Stimulated activated naive CD8-positive, alpha-beta T cell treated with anti-CD3 and anti-CD28 coated beads, Interleukin-15, amount 100 ng/mL, for 72 hours (primary cell): ENCODE data around the gene HMGXB4.

Experiments
- ATAC-seq: fragments of 150-1000 bp; cut with Tn5 transposase; 2 replicates; pipeline ENCODE4 v1.10.0; 2021; ENCODE audit warnings: mild to moderate bottlenecking, moderate library complexity
- DNase-seq, 2 donors: peaks; one replicate each; pipeline ENCODE4 v3.0.0; 2021 to 2022
- H3K27ac Mint-ChIP-seq, 2 donors: one replicate each; pipeline ENCODE4 v1.8.0; 2022; ENCODE audit warnings: mild to moderate bottlenecking in 2 of 2, mixed read lengths in 2 of 2, moderate library complexity in 2 of 2
- H3K27me3 Mint-ChIP-seq: one replicate; pipeline ENCODE4 v1.8.0; 2022; ENCODE audit warnings: mixed read lengths
- H3K4me1 Mint-ChIP-seq: one replicate; pipeline ENCODE4 v1.8.0; 2022; ENCODE audit warnings: mild to moderate bottlenecking, mixed read lengths
- H3K4me3 Mint-ChIP-seq, 2 donors: one replicate each; pipeline ENCODE4 v1.8.0; 2022; ENCODE audit warnings: mild to moderate bottlenecking in 2 of 2, mixed read lengths in 2 of 2, moderate library complexity in 1 of 2
- H3K9me3 Mint-ChIP-seq, 2 donors: one replicate each; pipeline ENCODE4 v1.8.0; 2022; ENCODE audit warnings: mixed read lengths in 2 of 2

The HMGXB4 gene

DNA sequence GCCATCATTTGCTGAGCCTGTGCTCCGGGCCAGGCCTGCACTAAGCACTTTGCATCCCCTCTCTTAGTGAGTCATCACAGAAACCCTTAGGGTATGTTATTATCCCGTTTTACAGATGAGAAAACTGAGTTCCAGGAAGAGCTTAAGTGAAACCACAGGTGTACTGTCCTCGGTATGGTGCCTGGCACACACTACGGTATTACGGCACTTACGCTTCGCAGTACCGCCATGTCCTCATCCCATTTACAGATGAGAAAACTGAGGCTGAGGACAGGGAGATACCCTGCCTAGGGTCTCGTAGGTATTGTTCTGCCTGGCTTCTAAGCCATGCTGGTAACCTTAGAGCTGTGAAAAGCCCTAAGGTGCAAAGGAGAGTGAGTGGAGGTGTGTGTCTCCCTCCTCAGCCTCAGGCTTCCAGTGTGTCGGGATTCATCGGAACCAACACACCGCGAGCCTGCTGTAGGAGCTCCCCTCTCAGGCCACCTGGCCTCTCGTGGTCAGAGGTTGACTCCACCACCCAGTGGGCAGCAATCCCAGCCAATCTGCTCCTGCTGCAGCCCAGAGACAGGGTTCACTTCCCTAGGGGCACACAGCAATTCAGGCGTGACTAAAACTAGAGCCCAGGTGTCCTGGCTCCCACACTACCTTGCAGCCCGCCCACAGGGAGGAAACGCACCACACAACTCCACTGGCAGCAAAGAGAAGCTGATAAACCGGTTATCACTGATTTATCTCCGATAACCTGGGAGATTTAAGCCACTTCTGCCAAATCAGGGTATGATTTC, 84.0 kb downstream of the HMGXB4 start:
- DNase-seq, result no peak
- no peaks in the 10 kb centered on the region for H3K4me1 Mint-ChIP-seq
- no peaks in the 10 kb centered on the region for H3K27me3 Mint-ChIP-seq
- H3K9me3 Mint-ChIP-seq, result no peaks in the 10 kb centered on the region
- H3K27ac Mint-ChIP-seq, result peak overlapping the region in 1 of 2 donors; percentile 74
- no peak for ATAC-seq
- H3K4me3 Mint-ChIP-seq, result no peak overlapping the region

DNA sequence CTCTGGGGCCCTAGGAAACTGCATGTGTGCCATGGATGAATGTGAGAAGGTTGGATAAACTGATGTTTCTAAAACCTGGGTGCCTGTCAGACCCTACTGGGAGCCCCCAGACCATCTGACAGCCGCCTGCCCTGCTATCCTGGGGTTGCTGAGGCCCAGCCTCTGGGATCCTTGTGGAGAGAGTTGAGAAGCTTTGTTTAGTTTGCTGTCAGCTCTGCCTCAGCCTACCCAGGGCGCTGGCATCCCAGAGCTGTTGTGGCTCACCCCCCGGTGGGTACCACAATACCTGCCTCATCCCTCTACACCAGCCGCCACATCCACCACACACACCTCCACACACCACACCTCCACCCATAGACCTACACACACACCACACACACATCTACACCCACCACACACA, 85.1 kb downstream of the HMGXB4 start:
- no peaks in the 10 kb centered on the region for H3K27me3 Mint-ChIP-seq
- no peak for ATAC-seq
- DNase-seq, result no peak
- no peak overlapping the region for H3K4me3 Mint-ChIP-seq
- no peak overlapping the region for H3K27ac Mint-ChIP-seq
- H3K9me3 Mint-ChIP-seq, result no peaks in the 10 kb centered on the region
- no peaks in the 10 kb centered on the region for H3K4me1 Mint-ChIP-seq

DNA sequence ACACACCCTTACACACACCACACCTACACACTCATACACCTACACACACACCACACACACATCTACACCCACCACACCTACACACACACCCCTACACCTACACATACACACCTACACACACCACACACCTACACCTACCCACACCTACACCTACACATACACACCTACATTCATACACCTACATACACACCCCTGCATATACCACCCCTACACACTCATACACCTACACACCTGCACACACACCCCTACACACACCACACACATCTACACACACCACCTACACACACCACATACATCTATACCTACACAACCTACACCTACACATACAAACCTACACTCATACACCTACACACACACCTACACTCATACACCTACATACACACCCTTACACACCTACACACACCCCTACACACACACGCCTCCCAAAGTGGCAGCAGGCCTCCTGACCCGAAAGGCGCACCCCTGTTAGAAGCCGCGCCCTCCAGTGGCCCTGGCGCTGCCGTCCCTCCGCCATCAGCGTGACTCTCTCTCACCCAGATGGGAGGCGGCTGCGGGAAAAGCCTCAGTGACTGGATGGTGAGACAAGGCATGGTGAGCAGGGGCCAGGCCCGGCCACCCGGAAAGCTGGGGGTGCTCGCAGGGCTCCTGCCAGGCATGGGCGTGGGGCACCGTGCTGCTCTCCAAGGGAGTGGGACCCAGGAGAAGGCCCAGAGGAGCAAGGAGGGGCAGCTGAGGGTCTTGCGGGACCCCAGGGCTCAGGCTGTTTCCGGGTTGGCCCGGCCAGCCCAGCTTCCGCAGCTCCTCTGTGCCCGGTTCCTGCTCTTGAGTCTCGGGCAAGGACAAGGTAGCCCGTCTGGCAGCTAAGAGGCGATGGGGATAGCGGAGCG, 86.6 kb downstream of the HMGXB4 start:
- Mint-ChIP-seq H3K27ac (no peak overlapping the region), H3K4me3 (no peak overlapping the region), H3K4me1 (no peaks in the 10 kb centered on the region), H3K27me3 (no peaks in the 10 kb centered on the region), H3K9me3 (no peaks in the 10 kb centered on the region)
- ATAC-seq, result no peak
- DNase-seq, result no peak

DNA sequence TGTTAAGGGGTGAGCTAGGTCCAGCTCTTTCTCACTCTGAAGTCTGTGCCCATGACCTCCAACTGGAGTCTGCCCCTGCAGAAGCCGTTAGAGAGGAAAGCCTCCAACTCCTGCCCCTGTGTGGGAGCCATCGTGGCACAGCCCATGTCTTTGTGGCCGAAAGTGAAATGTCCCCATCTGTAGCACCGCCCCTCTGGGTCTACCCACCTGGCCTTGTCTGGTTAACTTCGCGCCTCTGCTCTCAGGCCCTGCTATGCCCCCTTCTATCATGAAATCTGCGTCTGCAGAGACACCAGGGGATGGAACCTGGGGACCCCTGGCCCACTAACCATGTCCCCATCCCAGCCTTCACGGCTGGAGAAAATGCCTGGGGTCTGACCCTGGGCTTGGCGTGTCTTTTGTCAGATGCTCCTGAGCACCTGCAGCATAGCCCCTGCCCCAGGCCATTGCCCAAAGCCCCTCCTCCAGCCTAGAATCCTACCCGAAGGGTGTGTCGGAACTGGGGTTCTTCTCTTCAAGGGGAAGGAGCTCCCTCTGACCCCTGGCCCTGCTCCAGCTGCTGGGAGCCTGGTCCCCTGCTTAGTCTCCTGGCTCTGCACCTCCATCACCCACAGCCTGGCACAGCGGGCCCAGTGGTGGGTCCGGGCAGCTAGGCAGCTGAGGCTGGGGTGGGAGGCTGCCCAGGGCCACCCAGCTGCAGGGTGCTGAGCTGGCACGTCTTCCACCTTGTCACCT, 87.8 kb downstream of the HMGXB4 start:
- DNase-seq, result no peak
- Mint-ChIP-seq H3K27me3 (peaks cover 9% of the 10 kb centered on the region), H3K4me3 (no peak overlapping the region), H3K9me3 (no peaks in the 10 kb centered on the region), H3K27ac (no peak overlapping the region), H3K4me1 (no peaks in the 10 kb centered on the region)
- ATAC-seq, result no peak
